GM19043 (cell line): ENCODE results near the gene MAEA.

Source experiments
- ATAC-seq: cut with Tn5 transposase; IDR thresholded peaks from one replicate; pipeline ENCODE4 v1.9.1; 2021; ENCODE audit warnings: low read depth; ENCODE audit not compliant: unreplicated experiment

Gene MAEA

DNA sequence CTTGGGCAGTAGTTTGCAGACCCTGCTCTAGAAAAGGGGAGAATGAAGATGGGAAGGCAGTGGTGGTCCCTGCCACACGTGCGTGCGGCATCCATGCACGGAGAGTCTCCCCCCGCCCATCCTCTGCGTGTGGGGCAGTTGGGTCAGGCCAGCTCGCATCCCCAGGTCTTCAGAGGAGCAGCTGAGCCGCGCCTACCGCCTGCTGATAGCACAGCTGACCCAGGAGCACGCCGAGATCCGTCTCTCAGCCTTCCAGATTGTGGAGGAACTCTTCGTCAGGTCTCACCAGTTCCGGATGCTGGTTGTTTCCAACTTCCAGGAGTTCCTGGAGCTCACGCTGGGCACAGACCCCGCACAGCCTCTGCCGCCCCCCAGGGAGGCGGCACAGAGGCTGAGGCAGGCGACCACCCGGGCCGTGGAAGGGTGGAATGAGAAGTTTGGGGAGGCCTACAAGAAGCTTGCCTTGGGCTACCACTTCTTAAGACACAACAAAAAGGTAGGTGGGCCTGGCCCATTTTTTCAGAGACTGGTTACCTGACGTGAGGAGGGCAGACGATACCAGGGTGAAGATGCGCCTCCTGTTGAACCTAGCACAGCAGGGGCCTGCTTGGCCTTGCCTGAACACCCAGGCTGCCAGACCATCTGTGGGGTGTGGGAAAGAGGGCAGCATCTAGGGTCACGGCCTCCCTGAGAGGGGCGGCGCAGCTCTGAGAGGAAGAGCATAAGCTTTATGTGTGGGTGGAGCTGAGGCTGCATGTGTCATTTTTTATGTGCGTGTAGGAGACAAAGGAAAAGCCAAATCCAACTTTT is 59.9 kb downstream of the MAEA start:
- no peak for ATAC-seq

DNA sequence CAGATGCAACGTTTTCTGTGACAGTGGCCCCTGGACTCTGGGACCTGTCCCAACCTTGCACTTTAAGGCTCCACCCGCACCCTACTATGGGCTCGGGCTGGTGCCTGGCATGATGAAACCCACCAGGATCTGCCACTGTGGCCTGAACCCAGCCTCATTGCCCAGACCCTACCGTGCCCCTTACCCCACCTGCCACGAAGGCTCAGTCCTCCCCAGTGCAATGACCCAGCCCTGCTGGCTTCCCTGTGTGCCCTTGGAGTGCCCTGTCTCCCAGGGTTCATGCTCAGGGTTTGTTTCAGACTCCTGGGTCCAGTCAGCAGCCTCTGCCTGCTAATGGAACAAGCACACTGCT is 60.5 kb downstream of the MAEA start:
- ATAC-seq = no peak

DNA sequence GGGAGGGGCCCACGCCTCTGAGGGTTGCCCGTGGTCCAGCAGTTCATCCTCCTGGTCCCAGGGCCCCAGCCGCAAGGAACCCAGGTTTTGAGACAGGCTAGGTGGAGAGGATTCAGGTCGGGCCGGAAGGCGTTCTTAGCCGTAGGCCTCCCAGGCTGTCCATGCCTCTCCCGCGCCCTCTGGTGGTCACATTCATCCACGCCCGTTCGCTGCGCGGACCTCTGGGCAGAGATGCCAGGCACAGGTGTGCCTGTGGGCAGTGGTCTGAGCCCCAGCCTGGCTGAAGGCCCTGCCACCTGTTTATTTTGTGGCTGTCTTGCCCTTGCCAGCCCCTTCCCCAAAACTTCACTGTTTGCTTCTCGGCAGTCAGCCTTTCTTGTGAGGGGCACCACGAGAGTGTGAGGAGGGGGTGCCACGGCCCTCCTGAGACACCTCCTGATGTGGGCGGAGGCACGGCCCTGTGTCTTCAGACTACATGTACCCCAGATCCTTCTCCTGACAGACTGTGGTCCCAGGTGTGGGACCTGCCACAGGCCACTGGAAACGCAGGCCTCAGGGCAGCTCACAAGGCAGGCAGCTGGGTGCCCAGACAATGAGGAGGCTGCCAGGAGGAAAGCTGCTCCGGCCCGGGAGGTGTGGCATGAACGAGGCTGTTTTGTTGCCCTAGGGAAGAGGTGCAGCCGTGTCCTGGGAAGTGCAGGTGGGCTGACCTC is 62.3 kb downstream of the MAEA start:
- ATAC-seq = no peak

DNA sequence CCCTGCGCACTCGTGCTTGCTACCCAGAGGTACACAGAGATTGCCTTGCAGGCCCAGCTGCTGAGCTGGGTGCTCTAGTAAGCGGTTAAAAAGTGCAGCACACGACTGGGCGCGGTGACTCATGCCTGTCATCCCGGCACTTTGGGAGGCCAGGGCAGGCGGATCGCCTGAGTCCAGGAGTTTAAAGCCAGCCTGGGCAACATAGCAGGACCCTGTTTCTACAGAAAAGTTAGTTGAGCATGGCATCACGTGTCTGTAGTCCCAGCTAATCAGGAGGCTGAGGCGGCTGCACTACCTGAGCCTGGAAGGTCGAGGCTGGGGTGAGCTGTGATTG is 62.8 kb downstream of the MAEA start:
- ATAC-seq = no peak

DNA sequence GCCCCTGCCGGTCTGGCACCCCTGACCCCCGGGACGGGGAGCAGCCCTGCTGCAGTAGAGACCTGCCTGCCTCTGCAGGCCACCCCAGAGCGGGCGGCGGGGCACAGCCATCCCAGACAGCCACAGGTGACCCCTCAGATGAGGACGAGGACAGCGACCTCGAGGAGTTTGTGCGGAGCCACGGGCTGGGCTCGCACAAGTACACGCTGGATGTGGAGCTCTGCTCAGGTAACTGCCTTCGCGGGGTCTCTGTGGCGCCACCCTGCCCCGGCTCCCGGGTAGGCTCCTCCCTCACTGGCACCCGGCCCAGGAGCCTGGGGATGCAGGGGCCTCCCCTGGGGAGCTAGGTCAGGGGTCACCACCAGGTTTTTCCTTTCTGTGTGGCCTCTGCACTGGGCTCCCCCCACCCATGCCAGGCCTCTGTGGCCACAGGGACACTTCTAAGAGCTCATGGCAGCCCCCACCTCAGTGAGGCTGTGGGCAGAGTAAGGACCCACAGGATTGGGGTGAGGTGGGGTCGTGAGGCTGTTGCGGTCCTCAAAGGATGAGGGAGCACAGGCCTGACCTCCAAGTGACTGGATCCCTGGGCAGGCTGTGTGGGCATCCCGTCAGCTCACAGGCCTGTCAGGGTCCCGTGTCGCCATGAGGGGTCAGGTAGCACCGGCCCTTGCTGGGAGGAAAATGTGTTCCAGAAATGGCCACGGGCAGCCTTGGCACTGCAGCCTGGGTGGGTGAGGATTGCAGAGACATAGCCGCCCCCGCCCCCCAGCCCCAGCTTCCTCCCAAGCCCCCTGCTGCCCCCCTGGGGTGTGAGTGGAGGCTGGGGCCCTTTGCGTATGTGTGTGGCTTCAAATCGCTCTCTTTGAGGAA is 63.7 kb downstream of the MAEA start:
- ATAC-seq = no peak

DNA sequence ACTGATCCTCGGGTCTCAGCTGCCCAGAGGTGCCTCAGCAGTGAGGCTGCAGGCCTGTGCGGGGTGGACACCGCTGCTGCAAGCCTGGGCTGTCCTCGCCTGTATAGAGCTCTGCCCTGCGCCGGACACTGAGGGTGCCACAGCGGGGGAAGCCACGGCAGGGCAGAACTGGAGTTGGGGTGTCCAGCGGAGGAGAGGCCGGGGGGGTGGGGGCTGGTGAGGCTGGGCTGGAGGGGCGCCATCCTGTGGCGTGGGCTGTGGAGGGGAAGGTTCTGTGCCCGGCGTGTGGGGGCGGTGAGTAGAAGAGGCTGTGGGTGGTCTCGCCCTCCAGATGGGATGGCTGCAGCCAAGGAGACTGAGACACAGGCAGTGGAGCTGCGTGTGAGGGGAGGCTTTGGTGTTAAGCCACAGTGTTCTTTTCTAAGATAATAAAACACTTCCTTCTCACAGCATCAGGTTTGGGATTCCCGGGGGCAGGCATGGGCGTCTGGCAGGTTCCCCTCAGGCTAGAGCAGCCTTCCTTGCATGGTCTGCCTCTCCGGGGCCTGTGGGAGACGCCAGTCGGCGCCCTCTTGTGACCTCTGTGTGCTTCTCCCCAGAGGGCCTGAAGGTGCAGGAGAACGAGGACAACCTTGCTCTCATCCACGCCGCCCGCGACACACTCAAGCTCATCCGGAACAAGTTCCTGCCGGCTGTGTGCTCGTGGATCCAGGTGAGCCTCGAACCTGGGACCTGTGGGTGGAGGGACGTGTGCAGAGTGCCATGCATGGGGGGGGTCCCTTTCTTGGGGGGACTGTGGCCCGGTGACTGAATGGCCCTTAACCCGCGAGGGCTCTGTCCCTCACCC is 64.7 kb downstream of the MAEA start:
- no peak for ATAC-seq

DNA sequence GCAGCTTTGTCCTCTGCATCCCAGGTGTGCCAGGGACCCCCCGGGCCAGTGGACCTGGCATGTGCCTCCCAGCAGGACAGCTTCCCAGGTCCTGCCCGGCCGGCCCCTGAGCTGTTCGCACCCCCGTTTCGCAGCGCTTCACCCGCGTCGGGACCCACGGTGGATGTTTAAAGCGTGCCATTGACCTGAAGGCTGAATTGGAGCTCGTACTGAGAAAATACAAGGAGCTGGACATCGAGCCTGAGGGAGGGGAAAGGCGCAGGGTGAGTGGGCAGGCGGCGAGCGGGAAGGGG is 65.2 kb downstream of the MAEA start:
- no peak for ATAC-seq

DNA sequence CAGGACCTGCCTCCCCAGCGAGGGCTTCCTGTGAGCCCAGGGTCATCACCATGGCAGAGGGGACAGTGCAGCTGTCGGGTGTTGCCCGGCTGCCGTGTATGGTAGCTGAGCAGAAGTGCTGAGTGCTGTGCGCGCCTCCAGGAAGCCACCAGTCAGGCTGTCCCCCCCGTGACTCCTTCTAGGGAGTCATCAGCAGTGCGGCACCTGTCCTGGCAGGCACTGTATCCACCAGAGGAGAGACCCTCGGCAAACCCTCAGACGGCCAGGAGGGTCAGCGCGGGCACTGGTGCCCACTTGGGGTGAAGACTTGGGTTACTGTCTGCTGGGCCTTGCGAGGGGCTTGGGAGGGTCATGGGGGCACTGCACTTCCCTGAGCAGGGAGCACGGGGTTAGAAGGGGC is 65.7 kb downstream of the MAEA start:
- ATAC-seq = no peak

DNA sequence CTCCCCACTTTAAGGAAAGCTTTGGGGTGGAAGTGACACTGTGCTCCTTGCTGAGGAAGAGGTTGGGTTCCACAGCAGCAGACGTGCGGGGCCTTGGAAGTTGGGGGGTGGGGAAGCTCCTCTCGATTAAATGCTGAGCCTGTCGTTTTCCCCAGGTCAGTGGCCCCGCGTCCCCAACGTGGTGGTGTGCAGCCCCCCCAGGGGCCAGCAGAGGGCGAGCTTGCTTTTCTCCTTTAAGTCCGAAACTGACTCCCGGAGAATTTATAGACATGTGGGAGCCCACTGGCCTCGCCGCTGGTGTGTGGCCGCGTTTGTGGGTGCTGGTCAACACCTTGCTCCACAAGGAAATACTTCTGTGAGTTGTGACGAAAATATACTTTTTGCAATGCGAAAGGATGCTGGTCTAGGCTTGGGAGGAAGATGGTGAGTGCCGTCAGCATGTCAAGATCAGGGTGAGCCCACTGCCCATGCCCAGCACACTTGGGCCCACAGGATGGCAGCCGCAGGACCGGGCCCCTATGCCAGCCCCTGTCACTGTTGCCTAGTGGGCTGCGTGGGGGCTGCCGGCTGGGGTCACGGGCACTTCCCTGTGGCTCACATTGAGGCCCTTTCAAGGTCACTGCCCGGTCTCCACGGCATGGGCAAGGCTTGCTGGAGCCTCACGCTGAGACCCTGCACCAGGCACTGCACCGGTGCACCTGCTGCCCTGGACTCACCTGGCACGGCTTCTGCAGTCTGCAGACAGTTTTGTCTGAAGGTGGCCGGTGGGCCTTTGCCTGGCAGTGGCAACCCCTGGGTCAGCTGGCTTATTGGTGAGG is 66.7 kb downstream of the MAEA start:
- no peak for ATAC-seq

DNA sequence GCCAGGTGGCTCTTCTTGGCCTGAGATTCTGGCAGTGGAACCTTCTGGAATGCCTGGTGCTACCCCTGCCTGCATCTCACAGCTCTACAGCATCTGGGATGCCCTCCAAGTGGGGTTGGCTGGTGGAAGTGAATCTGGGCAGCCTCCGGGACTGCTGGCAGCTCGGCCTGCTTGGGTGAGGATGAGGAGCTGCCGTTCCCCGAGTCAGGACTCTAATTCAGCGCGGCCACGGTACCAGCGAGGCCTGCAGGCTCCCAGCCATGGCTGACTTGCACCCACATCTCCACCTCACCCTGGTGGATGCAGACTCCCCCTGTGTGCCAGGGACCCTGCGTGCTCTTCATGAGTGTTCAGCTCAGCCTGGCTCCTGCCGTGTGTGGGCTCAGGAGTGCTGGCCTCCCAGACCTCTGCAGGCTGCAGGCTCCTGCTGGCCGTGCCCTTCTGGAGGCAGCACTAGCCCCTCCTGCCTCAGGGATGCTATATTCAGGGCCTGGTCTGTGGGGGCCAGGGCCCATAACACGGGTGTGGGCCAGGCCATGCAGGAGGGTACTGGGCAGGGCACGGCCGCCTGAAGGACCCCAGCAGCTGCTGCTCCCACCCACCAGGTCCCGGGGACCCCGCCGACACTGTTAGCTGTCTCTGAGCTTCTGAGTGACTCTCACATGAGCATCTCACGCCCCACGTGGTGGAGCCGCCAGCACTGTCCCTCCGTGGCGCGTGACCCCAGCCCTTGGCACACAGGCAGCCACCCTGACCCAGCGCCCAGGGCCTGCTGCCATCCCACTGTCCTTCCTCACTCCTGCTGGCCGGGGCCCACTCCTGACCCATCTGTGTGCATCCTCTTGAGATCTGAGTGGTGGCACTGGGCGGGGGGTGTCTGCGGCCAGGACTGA is 67.9 kb downstream of the MAEA start:
- no peak for ATAC-seq

DNA sequence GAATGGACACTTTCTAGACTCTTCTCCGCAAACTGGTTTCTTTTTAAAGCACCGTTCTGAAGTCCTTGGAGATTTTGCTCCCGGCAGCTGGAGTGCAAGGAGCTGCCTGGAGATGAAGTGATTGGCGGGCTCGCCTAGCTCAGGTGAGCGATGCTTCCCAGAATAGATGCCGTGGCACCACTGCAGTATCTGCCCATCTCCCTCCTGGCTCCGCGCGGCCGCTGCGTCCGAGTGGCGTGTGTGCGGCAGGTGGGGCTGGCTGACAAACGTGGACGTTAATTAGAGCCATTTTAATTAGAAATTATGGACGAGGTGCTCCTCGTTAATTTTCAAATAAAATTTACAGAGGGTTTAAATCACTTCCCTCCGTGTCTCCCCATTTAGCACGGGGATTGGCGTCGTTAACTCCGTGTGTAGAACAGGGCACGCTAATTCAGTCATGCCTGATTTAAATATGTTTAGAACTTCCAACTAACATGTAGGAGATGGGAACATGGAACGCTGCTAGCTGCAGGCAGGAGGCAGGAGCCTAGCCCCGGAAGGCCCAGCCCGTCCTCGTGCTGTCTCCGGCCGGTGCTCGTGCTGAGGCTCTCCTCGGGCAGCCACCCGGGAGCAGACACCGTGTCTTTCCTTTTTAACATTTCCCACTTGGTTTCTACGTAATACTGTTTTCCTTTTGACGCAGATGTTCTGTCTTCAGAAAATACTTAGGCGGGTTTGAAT is 68.9 kb downstream of the MAEA start:
- no peak for ATAC-seq

DNA sequence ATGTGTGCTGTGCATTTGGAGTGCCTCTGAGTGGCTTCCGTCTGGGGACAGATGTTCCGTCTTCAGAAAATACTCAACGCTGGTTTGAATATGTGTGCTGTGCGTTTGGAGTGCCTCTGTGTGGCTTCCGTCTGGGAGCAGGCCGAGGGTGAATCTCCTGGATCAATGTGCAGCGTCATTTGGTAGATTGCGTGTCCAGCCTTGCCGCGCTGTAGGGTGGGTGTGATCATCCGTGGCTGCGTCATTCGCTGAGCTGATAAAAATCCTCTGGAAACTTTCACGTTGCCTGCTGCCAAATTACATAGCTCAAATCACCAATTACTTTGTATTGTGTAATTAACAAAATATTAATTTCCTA is 69.4 kb downstream of the MAEA start:
- no peak for ATAC-seq

DNA sequence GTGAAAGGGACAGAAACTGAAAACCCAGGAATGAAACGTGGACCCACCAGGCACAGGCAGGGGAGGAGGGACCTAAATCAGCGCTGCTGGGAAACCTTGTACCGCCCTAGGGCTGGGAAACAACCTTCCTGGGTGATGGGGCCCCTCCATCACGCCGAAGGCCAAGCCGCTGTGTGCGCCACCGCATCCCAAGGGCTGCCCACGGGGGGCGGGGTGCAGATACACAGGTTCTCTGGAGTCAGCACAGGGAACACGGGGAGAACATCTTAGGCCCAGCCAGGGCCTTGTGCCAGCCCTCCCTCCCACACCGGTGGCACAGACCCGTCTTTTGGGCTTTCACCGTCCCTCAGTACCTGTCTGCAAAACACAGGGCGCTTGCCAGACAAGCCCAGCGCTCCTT is 70.3 kb downstream of the MAEA start:
- ATAC-seq = no peak

DNA sequence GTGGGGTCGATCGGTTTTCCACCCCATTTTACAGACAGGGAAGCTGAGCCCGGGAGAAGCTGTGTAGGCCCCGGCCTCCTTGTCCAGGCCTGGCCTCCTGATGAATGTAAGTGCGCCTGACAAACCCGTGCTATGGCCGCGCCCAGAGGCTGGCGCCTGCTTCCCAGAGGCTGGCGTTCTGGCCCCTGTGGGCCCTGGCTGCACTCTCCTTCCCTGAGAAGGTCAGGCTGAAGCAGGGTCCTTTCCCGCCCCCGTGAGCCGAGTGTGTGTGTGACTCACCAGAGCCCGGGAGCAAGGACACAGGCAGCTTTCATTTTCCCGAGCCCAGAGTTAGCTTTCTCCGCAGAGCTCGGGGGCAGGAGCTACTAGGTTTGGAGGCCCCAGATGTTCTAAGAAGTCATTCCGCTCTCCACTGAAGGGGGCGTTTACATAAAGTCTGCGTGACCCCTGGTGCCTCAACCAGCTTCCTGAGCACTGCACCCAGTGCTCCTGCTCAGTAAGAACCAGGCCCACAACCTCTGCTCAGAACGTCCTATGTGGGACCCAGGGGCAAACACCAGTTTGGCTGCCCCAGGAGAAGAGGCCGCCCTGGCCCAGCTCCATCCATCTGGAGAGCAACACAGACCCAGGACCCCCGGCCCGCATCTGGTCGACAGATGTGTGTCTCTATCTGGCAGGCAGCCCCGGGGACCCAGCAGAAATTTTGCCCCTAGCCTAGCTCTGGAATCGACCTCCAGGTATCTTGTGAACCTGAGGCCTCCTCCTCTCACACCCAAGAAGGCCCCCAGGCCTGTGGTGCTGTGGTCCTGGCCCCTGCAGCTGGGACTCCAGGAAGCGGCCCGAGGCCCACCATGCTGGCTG is 71.0 kb downstream of the MAEA start:
- no peak for ATAC-seq

DNA sequence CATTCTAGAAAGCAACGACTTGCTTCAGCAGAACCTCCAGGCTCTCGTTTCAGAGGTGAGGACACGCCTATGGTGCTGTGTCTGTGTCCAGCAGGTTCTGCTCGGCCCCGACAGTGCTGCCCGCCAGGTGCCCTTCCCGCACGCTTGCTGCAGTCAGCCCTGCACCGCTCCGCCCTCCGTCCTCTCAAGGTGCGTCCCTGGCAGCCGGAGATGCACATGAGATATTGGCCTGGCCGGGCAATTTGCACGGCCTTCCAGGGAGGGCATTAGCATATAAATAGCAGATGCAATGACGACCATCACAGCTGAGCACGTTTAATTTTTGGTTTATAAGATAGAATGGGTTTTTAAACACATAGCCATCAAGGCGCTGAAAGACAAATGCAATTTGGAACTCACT is 71.7 kb downstream of the MAEA start:
- no peak for ATAC-seq

DNA sequence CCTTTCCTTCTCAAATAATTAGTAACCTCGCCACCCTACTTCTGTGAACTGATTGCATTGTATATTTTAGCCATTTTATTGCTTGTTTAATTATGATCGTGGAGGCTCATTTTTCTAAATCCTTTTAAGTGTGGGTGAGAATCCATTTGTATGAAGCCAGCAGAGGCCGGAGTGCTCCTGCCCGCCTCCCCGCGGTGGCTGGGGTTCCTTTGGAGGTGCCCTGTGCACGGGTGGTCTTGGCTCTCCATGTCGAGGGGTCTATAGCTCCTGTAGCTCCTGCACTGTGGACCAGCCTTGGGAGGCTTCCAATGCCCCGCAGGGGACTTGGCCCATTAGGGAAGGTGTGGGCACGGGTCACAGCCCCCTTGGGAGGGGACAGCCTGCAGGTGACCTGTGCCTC is 72.4 kb downstream of the MAEA start:
- ATAC-seq = no peak

DNA sequence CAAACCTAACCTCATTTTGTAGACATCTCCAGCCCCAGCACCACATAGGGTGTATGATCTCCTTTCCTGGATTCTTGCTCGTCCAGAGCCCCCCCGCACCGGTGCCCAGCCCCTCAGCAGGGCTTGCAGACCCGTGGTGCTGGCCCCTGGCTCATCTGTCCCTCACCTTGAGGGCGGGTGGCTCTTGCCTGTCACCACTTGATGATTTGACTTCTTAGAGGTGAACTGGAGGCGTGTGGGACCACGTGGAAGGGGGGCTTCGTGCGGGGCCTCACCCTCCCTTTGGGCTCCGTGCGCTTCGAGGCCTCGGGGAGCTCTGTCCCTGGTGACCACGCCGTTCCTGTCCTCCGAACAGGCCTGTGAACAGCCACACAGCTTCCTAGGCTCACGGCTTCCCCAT is 72.8 kb downstream of the MAEA start:
- no peak for ATAC-seq

DNA sequence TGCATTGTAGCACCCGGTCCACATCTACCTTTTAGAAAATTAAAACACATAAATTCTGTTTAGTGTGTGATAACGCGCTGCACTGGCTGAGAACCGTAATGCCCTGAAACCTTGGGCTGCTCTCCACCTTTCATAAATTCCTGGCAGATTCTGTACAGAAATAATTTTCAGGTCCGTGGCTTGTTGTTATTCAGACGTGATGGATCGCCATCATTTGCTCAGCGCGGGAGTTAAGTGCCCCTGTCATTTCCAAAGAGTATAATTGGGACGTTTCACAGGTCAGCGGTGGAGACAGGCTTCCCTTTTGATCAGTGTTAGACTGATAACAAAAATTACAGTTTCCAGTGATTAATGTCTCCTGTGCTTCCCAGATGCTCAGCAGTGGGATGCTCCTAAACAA is 73.8 kb downstream of the MAEA start:
- ATAC-seq = no peak
